Femur (tissue), 1 donor: ENCODE measurements around the gene CENPL.
A peak's percentile ranks its signal among the peaks of the same experiment; 100 is the strongest.
"Not testable (repeated sequence)": the region's sequence is repeated elsewhere in the genome, so short reads cannot be mapped to it uniquely, and the experiment has no call there.

ENCODE experiments used
- DNase-seq: peaks from one replicate; pipeline ENCODE4 v3.0.0-alpha.2; 2017

The CENPL gene

GRCh38 chr1:173824315-173825081, at the start of gene CENPL, which contains the start of gene DARS2:
TSS of gene CENPL (minus strand) at chr1:173824883. CDS start at chr1:173811299, 13,584 bp downstream.
TSS of gene DARS2 (plus strand) at chr1:173824673. CDS start at chr1:173825230, 557 bp downstream.
- peak; percentile 98 for DNase-seq

GRCh38 chr1:173871500-173871899, 46.8 kb upstream of the CENPL start:
- no peak for DNase-seq

GRCh38 chr1:173871091-173871490, 46.4 kb upstream of the CENPL start:
- no peak for DNase-seq

- no peak for DNase-seq
Observed at GRCh38 chr1:173870252-173871075, 45.8 kb upstream of the CENPL start.

- no peak for DNase-seq
Observed at GRCh38 chr1:173869021-173869359, 44.3 kb upstream of the CENPL start.

GRCh38 chr1:173868266-173869020, 43.8 kb upstream of the CENPL start, which contains the start of gene ZBTB37:
TSS of gene ZBTB37 (plus strand) at chr1:173868380. CDS start at chr1:173870226, 1,846 bp downstream.
- DNase-seq = peak; percentile 93

GRCh38 chr1:173867753-173868265, 43.1 kb upstream of the CENPL start, which contains the start of gene GAS5:
TSS of gene GAS5 (minus strand) at chr1:173867989.
- peak; percentile 100 for DNase-seq

GRCh38 chr1:173867141-173867752, 42.6 kb upstream of the CENPL start:
- DNase-seq = no peak

GRCh38 chr1:173866413-173867115, 41.9 kb upstream of the CENPL start:
- no peak for DNase-seq

GRCh38 chr1:173865468-173866164, 40.9 kb upstream of the CENPL start:
- DNase-seq = no peak

GRCh38 chr1:173864179-173864867, 39.6 kb upstream of the CENPL start:
- no peak for DNase-seq

GRCh38 chr1:173863224-173864161, 38.8 kb upstream of the CENPL start:
- no peak for DNase-seq

GRCh38 chr1:173862769-173863223, 38.1 kb upstream of the CENPL start:
- DNase-seq = no peak

- not testable (repeated sequence) for DNase-seq
Observed at GRCh38 chr1:173862146-173862768, 37.6 kb upstream of the CENPL start.

- DNase-seq = no peak
Observed at GRCh38 chr1:173861731-173862145, 37.1 kb upstream of the CENPL start.

GRCh38 chr1:173860065-173860464, 35.4 kb upstream of the CENPL start:
- DNase-seq = no peak

- DNase-seq = not testable (repeated sequence)
Observed at GRCh38 chr1:173859547-173859946, 34.9 kb upstream of the CENPL start.

GRCh38 chr1:173857363-173857917, 32.8 kb upstream of the CENPL start:
- no peak for DNase-seq
